Measurements from ENCODE around the gene TBXA2R.

The TBXA2R gene

GRCh38 chr19:3619631-3620012 is 12.9 kb upstream of the TBXA2R start:
- DNase-seq (ENCODE audit: low spot score), result no peak

GRCh38 chr19:3618811-3619630 is 12.3 kb upstream of the TBXA2R start:
- DNase-seq (ENCODE audit: low spot score), result no peak

- peak; percentile 38 for DNase-seq (ENCODE audit: low spot score)
These were observed 11.6 kb upstream of the TBXA2R start for GRCh38 chr19:3618144-3618810.

GRCh38 chr19:3617463-3617862 is 10.8 kb upstream of the TBXA2R start:
- no peak for DNase-seq (ENCODE audit: low spot score)

GRCh38 chr19:3615524-3616135 is 9.0 kb upstream of the TBXA2R start:
- no peak for DNase-seq (ENCODE audit: low spot score)

- DNase-seq (ENCODE audit: low spot score), result no peak
These were observed 8.3 kb upstream of the TBXA2R start for GRCh38 chr19:3614858-3615505.

GRCh38 chr19:3613818-3614661 is 7.4 kb upstream of the TBXA2R start:
- no peak for DNase-seq (ENCODE audit: low spot score)

- DNase-seq (ENCODE audit: low spot score), result no peak
These were observed 6.4 kb upstream of the TBXA2R start for GRCh38 chr19:3612901-3613741.

- no peak for DNase-seq (ENCODE audit: low spot score)
These were observed 5.7 kb upstream of the TBXA2R start for GRCh38 chr19:3612330-3612729.

GRCh38 chr19:3611841-3612240 is 5.2 kb upstream of the TBXA2R start:
- DNase-seq (ENCODE audit: low spot score), result no peak

GRCh38 chr19:3610745-3611717 is 4.4 kb upstream of the TBXA2R start:
- DNase-seq (ENCODE audit: low spot score), result no peak

- DNase-seq (ENCODE audit: low spot score), result no peak
These were observed 3.4 kb upstream of the TBXA2R start for GRCh38 chr19:3609779-3610719.

- no peak for DNase-seq (ENCODE audit: low spot score)
These were observed 2.2 kb upstream of the TBXA2R start for GRCh38 chr19:3608750-3609322.

GRCh38 chr19:3608079-3608641 is 1.5 kb upstream of the TBXA2R start:
- DNase-seq (ENCODE audit: low spot score), result no peak

- DNase-seq (ENCODE audit: low spot score), result no peak
These were observed 816 bp upstream of the TBXA2R start for GRCh38 chr19:3607303-3608078.

GRCh38 chr19:3606174-3606689 is 443 bp downstream of the TBXA2R start:
- peak; percentile 25 for DNase-seq (ENCODE audit: low spot score)

GRCh38 chr19:3605770-3606169 is 905 bp downstream of the TBXA2R start:
- DNase-seq (ENCODE audit: low spot score), result no peak
